Spleen (tissue), 13 donors: ENCODE results near the gene RTL10. TPM values are rescaled to one million over a fixed set of nuclear protein-coding genes. Genes with fewer than 3 reads are reported as not detected.

Source experiments
- DNase-seq: peaks from one replicate; pipeline ENCODE4 v3.0.0-alpha.2; 2020
- H3K27ac ChIP-seq, 8 donors: fragments of 200-600 bp; sonication (generic) in 7 of 8; 1 replicate in 4 of 8; 2 replicates in 4 of 8; pipeline versions ENCODE4 v1.5.0 to v1.8.0; 2016 to 2021; ENCODE audit warnings: inconsistent platforms in 4 of 8, mild to moderate bottlenecking in 4 of 8, moderate library complexity in 1 of 8
- H3K27me3 ChIP-seq, 7 donors: fragments of 200-600 bp; sonication (generic) in 6 of 7; replicated peaks in 1 of 7; 1 replicate in 4 of 7; 2 replicates in 3 of 7; pipeline versions ENCODE4 v1.5.0 to v1.8.0; 2016 to 2021; ENCODE audit warnings: inconsistent platforms in 3 of 7, mild to moderate bottlenecking in 1 of 7
- H3K36me3 ChIP-seq, 6 donors: fragments of 200-600 bp; sonication (generic) in 5 of 6; 1 replicate in 4 of 6; 2 replicates in 2 of 6; pipeline versions ENCODE4 v1.5.0 to v1.8.0; 2016 to 2021; ENCODE audit warnings: inconsistent platforms in 2 of 6
- H3K4me1 ChIP-seq, 6 donors: fragments of 200-600 bp; sonication (generic) in 5 of 6; 1 replicate in 3 of 6; 2 replicates in 3 of 6; pipeline versions ENCODE4 v1.5.0 to v1.8.0; 2016 to 2021; ENCODE audit warnings: inconsistent platforms in 3 of 6
- H3K4me3 ChIP-seq, 8 donors: fragments of 200-600 bp; sonication (generic) in 7 of 8; 1 replicate in 4 of 8; 2 replicates in 4 of 8; pipeline versions ENCODE4 v1.5.0 to v1.8.0; 2016 to 2021; ENCODE audit warnings: inconsistent platforms in 4 of 8, mild to moderate bottlenecking in 4 of 8, moderate library complexity in 2 of 8
- H3K9me3 ChIP-seq, 8 donors: fragments of 200-600 bp; sonication (generic) in 7 of 8; 1 replicate in 4 of 8; 2 replicates in 4 of 8; pipeline versions ENCODE4 v1.5.0 to v1.8.0; 2016 to 2021; ENCODE audit warnings: inconsistent platforms in 4 of 8
- POLR2A ChIP-seq, 3 donors: fragments of 450-650 bp; IDR thresholded peaks; one replicate each; pipeline ENCODE4 v1.5.1; 2017; ENCODE audit warnings: antibody characterized with exemption in 3 of 3, mild to moderate bottlenecking in 1 of 3
- POLR2AphosphoS5 ChIP-seq, 3 donors: sonication (generic); formaldehyde crosslinking; IDR thresholded peaks; one replicate each; pipeline ENCODE4 v1.5.1; 2017; ENCODE audit warnings: antibody characterized with exemption in 3 of 3
- WGBS, 5 donors: extraction: QIAGEN DNeasy Blood & Tissue Kit in 3 of 5; methylation state at CpG; one replicate each; pipeline versions ENCODE4 v1.1.5 to v1.1.7; 2013 to 2018; 5-methylcytosine and 5-hydroxymethylcytosine counted together
- intact Hi-C: fragments of 100-400 bp; cut with DNase I; formaldehyde crosslinking; loops from one replicate; pipeline ENCODE4 v1.15.0; 2023; ENCODE audit warnings: low total_unique reads
- long read RNA-seq, 2 donors: transcript quantifications; one replicate each; lab custom pipeline, GENCODE V29; 2026
- polyA plus RNA-seq, 3 donors: library from polyadenylated mRNA; stranded (reverse); fragments of 200-250 nt; gene quantifications; one replicate each; pipeline ENCODE4 v1.2.1, GENCODE V29; 2013
- total RNA-seq, 7 donors: library from RNA; depleted of rRNA in 3 of 7; stranded (reverse); fragments of >200 nt in 3 of 7; fragmentation: NEBNext Ultra II Directional in 4 of 7; extraction: Animal tissue kit (Norgen Biotek cat#: 25700) in 4 of 7; gene quantifications; one replicate each; pipeline versions ENCODE4 v1.1.0 to v1.2.1, GENCODE V29; 2016 to 2021
- TF ChIP-seq, protein P1 (sequence below), 11 experiments: fragments of 200-600 bp in 7 of 11; fragments of 450-650 bp in 4 of 11; sonication (generic) in 4 of 11; IDR thresholded peaks in 8 of 11; conservative IDR thresholded peaks in 3 of 11; 1 replicate in 7 of 11; 2 replicates in 4 of 11; pipeline versions ENCODE4 v1.4.0 to v1.8.0; 2016 to 2021; ENCODE audit warnings: antibody characterized with exemption in 11 of 11, inconsistent platforms in 4 of 11, mild to moderate bottlenecking in 1 of 11
- donor health status: healthy with polysubstance abuse.
- donor health status: DM: no; HTN: no; CAD: no; lungs with moderate emphysema.
- donor health status: DM: no; HTN: no; CAD: no.
- donor health status: Bipolar disorder and iron deficiency.
- donor health status: healthy.
- donor health status: DM: no; HTN: no; CAD: no.
- donor health status: DM: yes; HTN: yes; CAD: no.

Gene RTL10, protein sequence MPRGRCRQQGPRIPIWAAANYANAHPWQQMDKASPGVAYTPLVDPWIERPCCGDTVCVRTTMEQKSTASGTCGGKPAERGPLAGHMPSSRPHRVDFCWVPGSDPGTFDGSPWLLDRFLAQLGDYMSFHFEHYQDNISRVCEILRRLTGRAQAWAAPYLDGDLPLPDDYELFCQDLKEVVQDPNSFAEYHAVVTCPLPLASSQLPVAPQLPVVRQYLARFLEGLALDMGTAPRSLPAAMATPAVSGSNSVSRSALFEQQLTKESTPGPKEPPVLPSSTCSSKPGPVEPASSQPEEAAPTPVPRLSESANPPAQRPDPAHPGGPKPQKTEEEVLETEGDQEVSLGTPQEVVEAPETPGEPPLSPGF
- total RNA-seq (10 to 100 TPM; 17.0 to 22.9 (median 18.8) TPM), polyA plus RNA-seq (10 to 100 TPM in 2 of 3 donors, 1 to 10 TPM in 1; 8.3 to 13.4 (median 10.8) TPM)
- long read RNA-seq, donor 1, full-length matches to known transcripts, result 7 of 7 reads
- long read RNA-seq, donor 1, partial matches to known transcripts, result 0 of 7 reads
- long read RNA-seq, donor 1, other reads (novel, unspliced or antisense), result 0 of 7 reads
- long read RNA-seq, donor 2, full-length matches to known transcripts, result 2 of 2 reads
- long read RNA-seq, donor 2, partial matches to known transcripts, result 0 of 2 reads
- long read RNA-seq, donor 2, other reads (novel, unspliced or antisense), result 0 of 2 reads

DNA sequence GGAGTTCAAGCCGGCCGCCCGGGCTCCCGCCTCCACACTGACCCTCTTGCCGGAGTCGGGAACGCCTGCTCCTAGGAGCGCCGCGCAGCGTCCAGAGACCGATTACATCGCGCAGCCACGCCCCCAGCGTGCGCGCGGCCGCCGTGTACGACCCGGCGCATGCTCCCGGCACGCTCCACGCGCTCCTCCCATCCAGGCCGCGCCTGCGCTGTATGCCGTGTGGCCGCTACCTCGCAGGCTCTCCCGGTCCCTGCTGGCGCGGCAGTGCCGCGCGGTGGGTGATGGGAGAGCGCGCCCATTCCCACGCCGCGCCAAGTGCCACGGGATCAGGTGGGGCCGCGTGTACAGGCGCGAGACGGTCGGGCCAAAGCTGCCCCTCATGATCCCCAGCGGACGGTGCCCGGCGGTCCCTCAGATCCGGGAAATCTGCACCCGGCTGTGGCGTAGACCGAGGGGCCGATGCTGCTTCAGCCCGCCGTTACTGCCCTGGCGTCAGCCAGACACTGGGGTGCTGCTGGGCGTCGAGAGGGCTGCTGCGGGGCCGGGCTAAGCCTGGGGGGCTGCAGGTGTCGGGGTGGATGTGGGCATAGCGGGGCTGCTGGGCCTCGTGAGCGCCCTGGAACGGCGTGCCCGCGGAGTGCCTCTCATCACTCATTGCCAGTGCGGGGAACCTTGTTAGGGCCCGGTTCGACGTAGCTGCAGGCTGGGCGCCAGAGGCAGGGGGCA, at the start of gene RTL10, which contains the start of gene GNB1L:
TSS of gene RTL10 (minus strand) at position 97 of the 726 bp plus-strand sequence. CDS start 2,613 bp downstream, outside the sequence.
TSS of gene GNB1L (minus strand) at position 97 of the 726 bp plus-strand sequence. CDS start 33,519 bp downstream, outside the sequence.
- TF ChIP-seq, protein P1, sequence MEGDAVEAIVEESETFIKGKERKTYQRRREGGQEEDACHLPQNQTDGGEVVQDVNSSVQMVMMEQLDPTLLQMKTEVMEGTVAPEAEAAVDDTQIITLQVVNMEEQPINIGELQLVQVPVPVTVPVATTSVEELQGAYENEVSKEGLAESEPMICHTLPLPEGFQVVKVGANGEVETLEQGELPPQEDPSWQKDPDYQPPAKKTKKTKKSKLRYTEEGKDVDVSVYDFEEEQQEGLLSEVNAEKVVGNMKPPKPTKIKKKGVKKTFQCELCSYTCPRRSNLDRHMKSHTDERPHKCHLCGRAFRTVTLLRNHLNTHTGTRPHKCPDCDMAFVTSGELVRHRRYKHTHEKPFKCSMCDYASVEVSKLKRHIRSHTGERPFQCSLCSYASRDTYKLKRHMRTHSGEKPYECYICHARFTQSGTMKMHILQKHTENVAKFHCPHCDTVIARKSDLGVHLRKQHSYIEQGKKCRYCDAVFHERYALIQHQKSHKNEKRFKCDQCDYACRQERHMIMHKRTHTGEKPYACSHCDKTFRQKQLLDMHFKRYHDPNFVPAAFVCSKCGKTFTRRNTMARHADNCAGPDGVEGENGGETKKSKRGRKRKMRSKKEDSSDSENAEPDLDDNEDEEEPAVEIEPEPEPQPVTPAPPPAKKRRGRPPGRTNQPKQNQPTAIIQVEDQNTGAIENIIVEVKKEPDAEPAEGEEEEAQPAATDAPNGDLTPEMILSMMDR (IDR thresholded peaks at IDR 0.05 in 8 of 11, conservative IDR thresholded peaks at IDR 0.05 in 3 of 11), result peak in 4 of 11 experiments; percentile 2 to 61 (median 36)
- TF ChIP-seq POLR2AphosphoS5 (IDR thresholded peaks at IDR 0.05), result peak; percentile 98 to 99 (median 99)
- peak; percentile 55 to 88 (median 64) for TF ChIP-seq POLR2A (IDR thresholded peaks at IDR 0.05)
- H3K4me1 ChIP-seq, result peaks cover 18 to 69% (median 45%) of the 10 kb centered on the region in 6 donors
- peak within 1 kb of the TSS; percentile 93 to 98 (median 95) for H3K27ac ChIP-seq
- 0 to 1% (median 0%) methylated on average over 18 to 81 of the region's 81 CpGs for WGBS, 5 donors
- H3K27me3 ChIP-seq, result no peaks in the 10 kb centered on the region
- intact Hi-C loops, result no loop called here
- H3K36me3 ChIP-seq, result peaks cover 0 to 29% (median 22%) of the 10 kb centered on the region in 6 donors
- DNase-seq, result peak; percentile 100
- H3K4me3 ChIP-seq, result peak within 1 kb of the TSS; percentile 74 to 94 (median 90)
- no peaks in the 10 kb centered on the region for H3K9me3 ChIP-seq

DNA sequence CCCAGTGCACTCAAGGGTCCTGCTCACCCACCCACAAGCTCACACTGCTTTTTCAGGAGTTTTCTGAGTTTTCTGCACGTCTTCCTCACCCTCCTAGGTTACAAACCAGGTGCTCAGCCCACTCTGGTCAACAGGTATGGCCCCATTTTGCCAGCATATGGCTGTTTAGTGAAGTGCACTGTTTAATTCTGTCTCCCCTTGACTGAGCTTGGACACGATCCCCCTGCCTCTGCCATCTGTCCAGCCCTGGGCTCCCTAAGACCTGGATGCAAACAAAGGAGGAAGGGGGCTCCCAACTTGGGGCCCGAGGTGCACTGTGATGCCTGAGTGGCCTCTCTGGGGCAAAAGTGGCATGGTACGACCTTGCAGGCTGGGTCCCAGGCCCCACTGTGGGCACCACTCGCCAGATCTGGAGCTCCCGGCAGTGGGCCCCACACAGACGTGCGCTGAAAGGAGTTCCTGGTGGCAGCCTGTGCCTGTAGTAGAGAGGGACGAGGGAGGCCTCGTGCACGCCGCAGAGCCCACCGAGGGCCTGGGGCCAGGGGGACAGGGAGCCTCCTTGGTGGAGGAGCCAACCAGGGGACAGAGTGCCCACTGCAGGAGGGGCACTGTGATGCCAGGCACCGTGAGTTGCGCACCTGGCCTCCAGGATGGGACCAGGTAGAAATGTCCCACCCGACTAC, 49.6 kb upstream of the RTL10 start:
- H3K27ac ChIP-seq, result no peak overlapping the region

DNA sequence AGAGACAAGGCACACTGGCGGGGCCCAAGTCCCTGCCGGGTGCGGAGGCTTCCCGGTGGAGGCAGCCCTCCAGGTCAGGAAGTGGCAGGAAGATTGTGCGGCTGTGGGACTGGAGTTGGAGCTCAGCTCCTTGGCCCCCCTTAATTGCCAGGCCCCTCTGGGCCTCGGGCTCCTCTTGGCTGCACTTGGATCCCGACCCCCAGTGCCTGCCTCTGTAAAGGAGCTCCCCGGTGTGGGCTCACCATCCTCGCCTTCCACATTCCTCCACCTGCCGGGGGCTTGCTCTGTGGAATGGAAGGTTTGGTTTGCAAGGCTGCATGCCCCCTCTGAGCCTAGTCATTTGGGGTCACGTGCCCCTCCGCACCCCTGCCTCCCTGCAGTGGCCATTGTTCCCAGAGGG, 48.8 kb upstream of the RTL10 start:
- H3K4me3 ChIP-seq, result no peak overlapping the region
- no peak for DNase-seq
- intact Hi-C loops, result no loop called here
- TF ChIP-seq POLR2A (IDR thresholded peaks at IDR 0.05) (no peak), POLR2AphosphoS5 (IDR thresholded peaks at IDR 0.05) (no peak)
- TF ChIP-seq, protein P1 (IDR thresholded peaks at IDR 0.05 in 8 of 11, conservative IDR thresholded peaks at IDR 0.05 in 3 of 11), result no peak
- no peaks in the 10 kb centered on the region for H3K9me3 ChIP-seq
- WGBS, 5 donors, result 83 to 94% (median 90%) methylated on average over 7 to 12 of the region's 12 CpGs
- no peaks in the 10 kb centered on the region for H3K27me3 ChIP-seq
- H3K36me3 ChIP-seq, result peaks cover 0 to 99% (median 17%) of the 10 kb centered on the region in 6 donors
- H3K4me1 ChIP-seq, result peaks cover 0 to 7% (median 0%) of the 10 kb centered on the region in 6 donors
- no peak overlapping the region for H3K27ac ChIP-seq

More for the DNA sequence above, 49.6 kb upstream of the RTL10 start:
- Histone ChIP-seq H3K27me3 (no peaks in the 10 kb centered on the region), H3K4me3 (no peak overlapping the region), H3K36me3 (peaks cover 0 to 94% (median 19%) of the 10 kb centered on the region in 6 donors), H3K4me1 (peaks cover 0 to 7% (median 0%) of the 10 kb centered on the region in 6 donors), H3K9me3 (no peaks in the 10 kb centered on the region)
- TF ChIP-seq POLR2A (IDR thresholded peaks at IDR 0.05) (no peak), POLR2AphosphoS5 (IDR thresholded peaks at IDR 0.05) (no peak)
- TF ChIP-seq, protein P1 (IDR thresholded peaks at IDR 0.05 in 8 of 11, conservative IDR thresholded peaks at IDR 0.05 in 3 of 11), result no peak
- 84 to 94% (median 92%) methylated on average over 15 to 16 of the region's 16 CpGs for WGBS, 5 donors
- DNase-seq, result no peak
- intact Hi-C loops, result no loop called here
